Small intestine (tissue), 7 donors: ENCODE measurements around the gene METTL17. TPM values are rescaled to one million over a fixed set of nuclear protein-coding genes. Genes with fewer than 3 reads are reported as not detected.

Experiments used
- DNase-seq, 2 donors: peaks; one replicate each; pipeline versions ENCODE4 v3.0.0 to v3.0.0-alpha.2; 2013
- FAIRE-seq: peaks from 2 replicates; lab custom pipeline; 2012; peaks lifted over from hg19 to GRCh38; lab: Jason Lieb, UNC
- H3K27ac ChIP-seq, 3 donors: one replicate each; pipeline ENCODE4 v1.5.1; 2013; ENCODE audit warnings: low read length in 2 of 3, mild to moderate bottlenecking in 2 of 3, control low read depth in 1 of 3, inconsistent platforms in 1 of 3, low read depth in 1 of 3, moderate library complexity in 1 of 3
- H3K27me3 ChIP-seq, 3 donors: one replicate each; pipeline ENCODE4 v1.6.1; 2013; ENCODE audit warnings: low read length in 3 of 3, inconsistent platforms in 1 of 3; ENCODE audit not compliant: control insufficient read depth in 3 of 3, insufficient read depth in 3 of 3
- H3K36me3 ChIP-seq, 3 donors: one replicate each; pipeline ENCODE4 v1.6.1; 2013; ENCODE audit warnings: low read length in 3 of 3, inconsistent platforms in 1 of 3, low read depth in 1 of 3, mild to moderate bottlenecking in 1 of 3, moderate library complexity in 1 of 3; ENCODE audit not compliant: control insufficient read depth in 3 of 3, insufficient read depth in 2 of 3
- H3K4me1 ChIP-seq, 3 donors: one replicate each; pipeline ENCODE4 v1.6.1; 2013; ENCODE audit warnings: low read length in 2 of 3, inconsistent platforms in 1 of 3, low read depth in 1 of 3, mild to moderate bottlenecking in 1 of 3, moderate library complexity in 1 of 3; ENCODE audit not compliant: control insufficient read depth in 3 of 3, insufficient read depth in 2 of 3
- H3K4me3 ChIP-seq, 3 donors: one replicate each; pipeline ENCODE4 v1.5.1; 2013; ENCODE audit warnings: low read length in 3 of 3, control low read depth in 1 of 3, inconsistent platforms in 1 of 3, low read depth in 1 of 3, mild to moderate bottlenecking in 1 of 3, moderate library complexity in 1 of 3
- H3K9me3 ChIP-seq, 2 donors: one replicate each; pipeline ENCODE4 v1.6.1; 2013; ENCODE audit warnings: low read depth in 1 of 2, low read length in 1 of 2; ENCODE audit not compliant: control insufficient read depth in 2 of 2, insufficient read depth in 1 of 2
- WGBS, 3 donors: extraction: QIAGEN DNeasy Blood & Tissue Kit; methylation state at CpG; one replicate each; pipeline ENCODE4 v1.1.7; 2013; 5-methylcytosine and 5-hydroxymethylcytosine counted together
- polyA plus RNA-seq, 4 donors: library from polyadenylated mRNA; stranded (reverse) in 3 of 4; unstranded in 1 of 4; fragments of 200-250 nt in 3 of 4; fragments of 120-200 nt in 1 of 4; gene quantifications; one replicate each; pipeline versions ENCODE4 v1.2.1 to v1.2.3, GENCODE V29; 2013
- donor health status: healthy with polysubstance abuse.
- donor health status: control.
- donor health status: control.
- donor health status: Bipolar disorder and iron deficiency.
- donor health status: healthy.

METTL17 gene
- polyA plus RNA-seq, 4 donors: 68.5 to 119 (median 77.5) TPM

- no peaks in the 10 kb centered on the region for H3K9me3 ChIP-seq
- no peaks in the 10 kb centered on the region for H3K27me3 ChIP-seq
- FAIRE-seq (no peak), DNase-seq (no peak)
- no peak overlapping the region for H3K4me3 ChIP-seq
- 86 to 93% (median 91%) methylated on average over 12 of the region's 12 CpGs for WGBS, 3 donors
- no peaks in the 10 kb centered on the region for H3K4me1 ChIP-seq
- no peaks in the 10 kb centered on the region for H3K36me3 ChIP-seq
- H3K27ac ChIP-seq: no peak overlapping the region
Observed at GRCh38 chr14:21030531-21030930, 40.8 kb downstream of the METTL17 start.

- H3K36me3 ChIP-seq: no peaks in the 10 kb centered on the region
- peaks cover 0 to 6% (median 0%) of the 10 kb centered on the region in 3 donors for H3K4me1 ChIP-seq
- H3K27ac ChIP-seq: no peak overlapping the region
- no peaks in the 10 kb centered on the region for H3K27me3 ChIP-seq
- H3K4me3 ChIP-seq: no peak overlapping the region
- H3K9me3 ChIP-seq: no peaks in the 10 kb centered on the region
- DNase-seq (no peak), FAIRE-seq (no peak)
- 60 to 83% (median 81%) methylated on average over 5 of the region's 5 CpGs for WGBS, 3 donors
Observed at GRCh38 chr14:21032326-21033132, 42.7 kb downstream of the METTL17 start.

- Histone ChIP-seq H3K9me3 (no peaks in the 10 kb centered on the region), H3K4me3 (no peak overlapping the region), H3K4me1 (peaks cover 0 to 11% (median 0%) of the 10 kb centered on the region in 3 donors), H3K36me3 (no peaks in the 10 kb centered on the region), H3K27me3 (no peaks in the 10 kb centered on the region), H3K27ac (no peak overlapping the region)
- FAIRE-seq (no peak), DNase-seq (no peak)
- 92 to 94% (median 93%) methylated on average over 4 of the region's 4 CpGs for WGBS, 3 donors
Observed at GRCh38 chr14:21033133-21033698, 43.4 kb downstream of the METTL17 start.

GRCh38 chr14:21034707-21035106 is 44.9 kb downstream of the METTL17 start, which contains the start of gene RNASE13:
TSS of gene RNASE13 (minus strand) at chr14:21034807. CDS start at chr14:21034288, 519 bp downstream.
- FAIRE-seq: no peak
- Histone ChIP-seq H3K9me3 (no peaks in the 10 kb centered on the region), H3K36me3 (no peaks in the 10 kb centered on the region), H3K4me3 (no peak within 1 kb of the TSS), H3K4me1 (peaks cover 0 to 26% (median 0%) of the 10 kb centered on the region in 3 donors), H3K27me3 (no peaks in the 10 kb centered on the region), H3K27ac (no peak within 1 kb of the TSS)
- DNase-seq: no peak
- 78 to 85% (median 82%) methylated on average over 5 of the region's 5 CpGs for WGBS, 3 donors

GRCh38 chr14:21036751-21037150 is 47.0 kb downstream of the METTL17 start:
- Histone ChIP-seq H3K36me3 (no peaks in the 10 kb centered on the region), H3K27ac (no peak overlapping the region), H3K9me3 (no peaks in the 10 kb centered on the region), H3K4me3 (no peak overlapping the region), H3K27me3 (no peaks in the 10 kb centered on the region), H3K4me1 (peaks cover 0 to 29% (median 0%) of the 10 kb centered on the region in 3 donors)
- WGBS, 3 donors: 89 to 95% (median 91%) methylated on average over 7 of the region's 7 CpGs
- FAIRE-seq (no peak), DNase-seq (no peak)

GRCh38 chr14:21037156-21037555 is 47.4 kb downstream of the METTL17 start:
- Histone ChIP-seq H3K4me3 (no peak overlapping the region), H3K4me1 (peaks cover 0 to 29% (median 0%) of the 10 kb centered on the region in 3 donors), H3K36me3 (no peaks in the 10 kb centered on the region), H3K27me3 (no peaks in the 10 kb centered on the region), H3K9me3 (no peaks in the 10 kb centered on the region), H3K27ac (no peak overlapping the region)
- no peak for FAIRE-seq
- 84 to 92% (median 89%) methylated on average over 3 of the region's 3 CpGs for WGBS, 3 donors
- no peak for DNase-seq

- 12 to 25% (median 20%) methylated on average over 10 of the region's 10 CpGs for WGBS, 3 donors
- peak; percentile 69 to 76 for DNase-seq
- H3K4me3 ChIP-seq: no peak overlapping the region
Observed at GRCh38 chr14:21038441-21039422, 49.0 kb downstream of the METTL17 start.

More at GRCh38 chr14:21038441-21039422, 49.0 kb downstream of the METTL17 start:
- Histone ChIP-seq H3K27me3 (no peaks in the 10 kb centered on the region), H3K9me3 (no peaks in the 10 kb centered on the region), H3K27ac (peak overlapping the region in 2 of 3 donors; percentile 30 to 69), H3K4me1 (peaks cover 0 to 34% (median 5%) of the 10 kb centered on the region in 3 donors), H3K36me3 (no peaks in the 10 kb centered on the region)
- no peak for FAIRE-seq
